ENCODE data around the gene PI4KA.

Gene PI4KA

DNA sequence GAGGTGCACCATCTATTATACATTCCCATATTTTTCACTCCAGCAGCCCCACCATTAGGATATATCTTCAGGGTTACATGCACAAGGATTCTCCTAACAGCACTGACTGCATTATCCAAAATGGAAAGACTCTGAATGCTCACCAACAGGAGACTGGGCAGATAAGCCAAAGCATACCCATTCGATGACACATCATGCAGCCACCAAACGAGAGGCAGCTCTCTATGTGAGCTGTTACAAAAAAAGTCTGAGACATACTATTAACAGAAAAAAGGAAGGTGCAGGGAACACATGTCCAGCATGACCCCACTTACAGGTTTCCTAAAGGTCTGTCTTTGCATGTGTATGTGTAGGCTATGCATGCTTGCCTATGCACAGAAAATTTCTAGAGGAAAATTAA lies 97.1 kb downstream of the PI4KA start:
- Histone ChIP-seq H3K27me3 (ENCODE audit: insufficient read depth, low read depth) (no peaks in the 10 kb centered on the region), H3K4me2 (no peak overlapping the region), H3K79me2 (ENCODE audit: insufficient read depth, low read depth) (no peaks in the 10 kb centered on the region), H3K27ac (no peak overlapping the region), H3K4me1 (ENCODE audit: low read depth, poor library complexity, severe bottlenecking) (no peaks in the 10 kb centered on the region), H3K4me3 (IDR thresholded peaks at IDR 0.05; ENCODE audit: insufficient read depth, low read depth, low read length) (no peak overlapping the region), H3K9ac (no peak overlapping the region), H2AFZ (ENCODE audit: low read depth) (no peak overlapping the region), H4K20me1 (ENCODE audit: insufficient read depth) (no peaks in the 10 kb centered on the region), H3K36me3 (ENCODE audit: insufficient read depth) (no peaks in the 10 kb centered on the region)
- TF ChIP-seq, protein P1, sequence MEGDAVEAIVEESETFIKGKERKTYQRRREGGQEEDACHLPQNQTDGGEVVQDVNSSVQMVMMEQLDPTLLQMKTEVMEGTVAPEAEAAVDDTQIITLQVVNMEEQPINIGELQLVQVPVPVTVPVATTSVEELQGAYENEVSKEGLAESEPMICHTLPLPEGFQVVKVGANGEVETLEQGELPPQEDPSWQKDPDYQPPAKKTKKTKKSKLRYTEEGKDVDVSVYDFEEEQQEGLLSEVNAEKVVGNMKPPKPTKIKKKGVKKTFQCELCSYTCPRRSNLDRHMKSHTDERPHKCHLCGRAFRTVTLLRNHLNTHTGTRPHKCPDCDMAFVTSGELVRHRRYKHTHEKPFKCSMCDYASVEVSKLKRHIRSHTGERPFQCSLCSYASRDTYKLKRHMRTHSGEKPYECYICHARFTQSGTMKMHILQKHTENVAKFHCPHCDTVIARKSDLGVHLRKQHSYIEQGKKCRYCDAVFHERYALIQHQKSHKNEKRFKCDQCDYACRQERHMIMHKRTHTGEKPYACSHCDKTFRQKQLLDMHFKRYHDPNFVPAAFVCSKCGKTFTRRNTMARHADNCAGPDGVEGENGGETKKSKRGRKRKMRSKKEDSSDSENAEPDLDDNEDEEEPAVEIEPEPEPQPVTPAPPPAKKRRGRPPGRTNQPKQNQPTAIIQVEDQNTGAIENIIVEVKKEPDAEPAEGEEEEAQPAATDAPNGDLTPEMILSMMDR (conservative IDR thresholded peaks at IDR 0.05; ENCODE audit: low read depth, low read length), result no peak

DNA sequence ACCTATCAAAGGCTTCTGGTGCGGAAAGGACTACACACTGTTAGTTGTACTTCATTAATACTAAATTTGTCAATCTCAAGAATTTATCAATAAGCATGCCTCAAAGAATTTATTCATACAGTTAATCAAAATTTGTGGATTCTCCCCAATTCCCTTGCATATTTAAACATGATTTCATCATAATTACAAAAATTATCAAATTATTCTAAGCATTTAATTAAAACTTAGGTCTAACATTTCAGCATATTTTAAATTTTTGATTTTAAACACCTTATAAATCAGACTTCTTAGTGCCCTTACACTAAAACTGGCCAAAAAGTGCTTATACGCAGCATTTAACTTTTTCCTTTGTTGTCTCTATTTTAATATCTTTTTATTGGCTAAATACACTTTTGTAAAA lies 98.5 kb downstream of the PI4KA start:
- Histone ChIP-seq H3K4me2 (no peak overlapping the region), H3K4me1 (ENCODE audit: low read depth, poor library complexity, severe bottlenecking) (no peaks in the 10 kb centered on the region), H4K20me1 (ENCODE audit: insufficient read depth) (no peaks in the 10 kb centered on the region), H3K27ac (no peak overlapping the region), H3K4me3 (IDR thresholded peaks at IDR 0.05; ENCODE audit: insufficient read depth, low read depth, low read length) (no peak overlapping the region), H2AFZ (ENCODE audit: low read depth) (no peak overlapping the region), H3K9ac (no peak overlapping the region), H3K79me2 (ENCODE audit: insufficient read depth, low read depth) (no peaks in the 10 kb centered on the region), H3K27me3 (ENCODE audit: insufficient read depth, low read depth) (no peaks in the 10 kb centered on the region), H3K36me3 (ENCODE audit: insufficient read depth) (no peaks in the 10 kb centered on the region)
- TF ChIP-seq, protein P1 (conservative IDR thresholded peaks at IDR 0.05; ENCODE audit: low read depth, low read length), result no peak

GRCh38 chr22:20758688-20759087 lies 99.9 kb downstream of the PI4KA start:
- H3K4me3 ChIP-seq (IDR thresholded peaks at IDR 0.05; ENCODE audit: insufficient read depth, low read depth, low read length), result no peak overlapping the region

GRCh38 chr22:20756846-20757245 lies 101.8 kb downstream of the PI4KA start:
- Histone ChIP-seq H3K4me3 (IDR thresholded peaks at IDR 0.05; ENCODE audit: insufficient read depth, low read depth, low read length) (no peak overlapping the region), H3K79me2 (ENCODE audit: insufficient read depth, low read depth) (no peaks in the 10 kb centered on the region), H3K27ac (no peak overlapping the region), H4K20me1 (ENCODE audit: insufficient read depth) (no peaks in the 10 kb centered on the region), H3K36me3 (ENCODE audit: insufficient read depth) (no peaks in the 10 kb centered on the region), H2AFZ (ENCODE audit: low read depth) (no peak overlapping the region), H3K4me1 (ENCODE audit: low read depth, poor library complexity, severe bottlenecking) (peaks cover 12% of the 10 kb centered on the region), H3K4me2 (no peak overlapping the region), H3K9ac (no peak overlapping the region), H3K27me3 (ENCODE audit: insufficient read depth, low read depth) (no peaks in the 10 kb centered on the region)
- TF ChIP-seq, protein P1 (conservative IDR thresholded peaks at IDR 0.05; ENCODE audit: low read depth, low read length), result no peak

More at GRCh38 chr22:20758688-20759087, 99.9 kb downstream of the PI4KA start:
- TF ChIP-seq, protein P1 (conservative IDR thresholded peaks at IDR 0.05; ENCODE audit: low read depth, low read length), result no peak
- Histone ChIP-seq H3K36me3 (ENCODE audit: insufficient read depth) (no peaks in the 10 kb centered on the region), H3K4me2 (no peak overlapping the region), H3K27ac (no peak overlapping the region), H3K27me3 (ENCODE audit: insufficient read depth, low read depth) (no peaks in the 10 kb centered on the region), H3K9ac (no peak overlapping the region), H2AFZ (ENCODE audit: low read depth) (no peak overlapping the region), H3K79me2 (ENCODE audit: insufficient read depth, low read depth) (no peaks in the 10 kb centered on the region), H4K20me1 (ENCODE audit: insufficient read depth) (no peaks in the 10 kb centered on the region), H3K4me1 (ENCODE audit: low read depth, poor library complexity, severe bottlenecking) (no peaks in the 10 kb centered on the region)

Measured in KMS-11 (cell line).